Stimulated activated CD8-positive, alpha-beta memory T cell treated with anti-CD3 and anti-CD28 coated beads, Interleukin-7, amount 100 ng/mL, for 24 hours (primary cell): ENCODE measurements around the gene PACC1.
A peak's percentile ranks its signal among the peaks of the same experiment; 100 is the strongest.

ENCODE experiments used
- DNase-seq: peaks from one replicate; pipeline ENCODE4 v3.0.0-alpha.2; 2020; ENCODE audit warnings: low read depth

PACC1 gene

DNA sequence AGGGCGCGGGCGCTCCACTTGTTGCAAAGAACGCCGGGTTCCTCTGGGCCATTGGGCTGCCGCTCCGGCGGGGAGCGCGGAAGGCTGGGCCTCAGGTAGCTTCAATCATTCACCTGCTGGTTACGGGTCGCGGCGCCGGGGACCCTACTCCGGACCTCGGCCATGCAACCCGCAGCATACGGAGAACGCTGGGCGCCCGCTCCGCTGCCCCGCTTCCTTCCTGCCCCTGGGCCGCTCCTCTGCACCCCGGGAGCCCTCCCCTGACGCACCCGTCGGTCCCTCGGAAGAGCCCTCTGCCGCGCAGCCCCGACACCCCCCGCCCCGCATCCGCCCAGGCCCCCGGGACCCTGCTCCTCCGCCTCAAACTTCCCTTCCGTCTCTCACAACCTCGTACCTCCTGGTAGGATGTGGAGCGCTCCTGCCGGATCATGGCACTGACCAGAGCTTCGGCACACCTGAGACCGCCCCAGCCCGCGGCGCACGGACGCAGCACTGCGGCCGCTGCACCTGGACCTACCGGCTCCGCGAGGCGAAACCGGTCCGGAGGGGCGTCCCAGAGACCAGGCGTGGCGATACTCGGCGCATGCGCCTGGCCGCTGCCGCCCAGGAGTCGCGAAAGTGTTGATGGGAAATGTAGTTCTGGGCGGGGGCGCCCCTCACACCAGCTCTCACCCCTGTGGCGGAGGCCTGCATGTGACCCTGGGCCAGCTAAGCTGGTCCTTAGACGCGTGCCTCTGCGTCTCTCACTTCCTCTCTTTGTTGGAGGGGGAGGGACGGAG is at the start of gene PACC1:
PACC1 (minus strand) TSS at position 559 of the 779 bp plus-strand sequence; CDS start at position 430, 129 bp downstream.
- peak; percentile 74 for DNase-seq

DNA sequence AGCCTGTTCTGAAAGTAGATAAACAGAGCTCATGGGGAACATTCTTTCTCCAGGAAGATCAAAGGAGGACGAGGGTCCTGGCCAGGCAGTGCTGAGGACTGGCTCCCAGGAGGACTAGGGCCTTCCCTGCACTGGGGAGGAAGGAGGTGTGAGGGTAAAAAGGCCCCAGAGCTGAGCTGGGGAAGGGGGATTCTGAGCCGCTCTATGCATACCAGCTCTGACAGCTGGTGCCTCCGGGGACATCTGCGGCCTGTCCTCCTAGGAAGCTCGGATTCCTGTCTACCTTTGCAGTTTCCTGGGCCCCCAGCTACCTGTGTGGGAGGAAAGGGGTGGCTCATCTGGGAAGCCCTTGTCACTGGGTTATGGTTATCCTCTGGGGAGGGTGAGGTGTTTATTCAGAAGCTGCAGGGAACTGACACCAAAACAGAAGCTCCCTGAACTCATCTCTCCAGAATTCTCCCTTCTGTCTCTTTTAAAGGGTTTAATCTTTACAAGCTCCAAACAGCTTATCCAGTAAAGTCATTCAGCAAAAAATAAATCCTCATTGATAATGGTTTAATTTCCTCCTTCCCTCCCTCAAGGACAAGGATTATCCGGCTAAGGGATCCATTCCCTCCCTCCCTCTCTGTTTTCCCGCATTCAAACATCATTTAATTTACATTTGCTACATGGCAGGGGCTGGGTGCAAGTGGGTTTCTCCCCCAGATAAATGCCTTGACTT is 49.0 kb upstream of the PACC1 start:
- DNase-seq, result no peak

- DNase-seq, result no peak
Observed at GRCh38 chr1:212461916-212462660, 47.4 kb upstream of the PACC1 start.

DNA sequence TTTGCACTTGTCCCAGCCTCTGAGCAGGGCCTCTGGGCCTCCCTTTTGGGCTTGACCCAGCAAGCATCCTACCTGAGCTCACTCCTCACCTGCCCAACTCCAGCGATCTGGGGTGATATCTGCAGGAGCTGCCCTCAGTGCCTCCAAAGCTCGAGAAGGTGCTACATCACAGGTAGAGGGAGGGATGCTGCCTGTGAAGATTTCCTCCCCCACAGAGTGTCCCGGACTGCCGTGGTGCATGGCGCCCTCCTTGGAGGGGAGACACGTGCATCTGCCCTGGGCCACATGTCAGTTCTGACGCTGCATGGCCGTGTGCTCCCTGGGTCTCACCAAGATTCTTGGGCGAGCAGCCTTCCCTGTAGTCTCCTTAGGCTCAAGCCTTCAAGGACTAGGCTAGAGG is 45.7 kb upstream of the PACC1 start:
- no peak for DNase-seq

DNA sequence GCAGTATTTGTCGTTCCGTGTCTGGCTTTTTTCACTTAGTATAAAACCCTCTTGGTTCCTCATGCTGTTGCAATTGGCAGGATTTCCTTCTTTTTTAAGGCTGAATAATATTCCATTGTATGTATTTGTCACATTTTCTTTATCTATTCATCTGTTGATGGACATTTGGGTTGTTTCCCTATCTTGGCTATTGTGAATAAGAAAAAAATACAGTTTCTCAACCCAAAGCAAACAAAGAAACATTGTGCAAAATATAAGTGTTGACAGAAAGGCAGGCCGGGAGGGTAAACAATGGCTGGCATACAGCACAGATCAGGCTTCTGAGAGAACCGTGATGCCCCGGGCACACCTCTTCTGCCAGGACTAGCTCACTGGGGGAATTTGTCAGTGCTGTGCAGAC is 45.0 kb upstream of the PACC1 start:
- DNase-seq, result no peak

DNA sequence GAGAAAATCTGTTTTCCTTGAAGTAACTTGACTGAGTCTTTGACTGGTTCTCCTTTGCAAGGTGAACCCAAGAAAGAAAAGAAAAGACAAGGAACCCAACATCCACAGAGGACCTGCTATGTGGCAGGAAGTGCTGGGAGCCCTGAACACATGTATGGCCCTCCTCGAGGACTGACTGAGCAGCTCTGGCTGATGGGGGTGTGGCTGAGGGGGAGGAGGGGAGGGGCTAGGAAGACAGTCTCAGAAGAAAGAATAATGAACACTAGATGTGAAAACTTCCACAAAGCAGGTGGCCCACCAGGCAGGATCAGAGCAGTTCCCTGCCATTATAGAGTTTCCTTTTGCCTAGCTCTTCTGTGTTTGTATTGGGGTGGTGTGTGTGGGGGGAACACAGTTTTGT is 44.1 kb upstream of the PACC1 start:
- no peak for DNase-seq

- DNase-seq, result peak; percentile 33
Observed at GRCh38 chr1:212457740-212458338, 43.2 kb upstream of the PACC1 start.

DNA sequence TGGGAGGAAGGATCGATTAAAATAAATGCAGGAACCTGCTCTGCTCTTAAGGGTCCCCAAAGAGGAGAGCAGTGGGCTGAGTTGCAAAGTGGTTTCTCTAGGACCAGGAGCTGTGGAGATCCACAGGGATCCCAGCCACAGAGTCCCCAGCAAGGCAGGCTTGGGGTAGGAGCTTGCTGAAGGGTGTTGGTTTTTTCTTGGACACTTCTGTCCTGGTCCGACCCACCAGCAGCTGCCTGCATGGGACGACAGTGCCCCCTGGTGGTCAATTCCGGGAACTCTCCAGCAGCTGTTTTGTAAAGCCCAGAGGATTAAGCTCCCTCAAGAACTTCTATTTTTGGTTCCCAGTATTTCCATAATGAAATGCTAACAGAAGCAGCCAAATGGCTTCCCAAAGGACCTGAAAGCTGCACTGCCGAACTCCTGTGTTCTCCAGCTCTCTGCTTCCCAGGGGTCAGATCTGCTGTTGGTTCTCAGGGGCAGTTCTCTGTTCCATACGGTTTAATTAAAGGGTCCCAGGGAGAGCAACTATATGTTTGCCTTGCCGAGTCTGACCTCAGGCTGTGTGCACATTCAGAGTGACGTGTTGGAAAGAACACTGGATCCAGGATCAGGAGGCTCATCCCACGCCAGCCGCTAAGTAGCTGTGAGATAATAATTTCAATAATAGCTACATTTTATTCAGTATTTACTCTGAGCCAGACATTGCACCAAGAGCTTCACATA is 41.3 kb upstream of the PACC1 start:
- DNase-seq, result peak; percentile 82

GRCh38 chr1:212455401-212455800 is 40.7 kb upstream of the PACC1 start:
- no peak for DNase-seq

- DNase-seq, result no peak
Observed at GRCh38 chr1:212454741-212455140, 40.1 kb upstream of the PACC1 start.

GRCh38 chr1:212453156-212453857 is 38.6 kb upstream of the PACC1 start:
- DNase-seq, result no peak

- DNase-seq, result no peak
Observed at GRCh38 chr1:212452323-212453155, 37.9 kb upstream of the PACC1 start.

- no peak for DNase-seq
Observed at GRCh38 chr1:212451416-212452322, 37.0 kb upstream of the PACC1 start.

DNA sequence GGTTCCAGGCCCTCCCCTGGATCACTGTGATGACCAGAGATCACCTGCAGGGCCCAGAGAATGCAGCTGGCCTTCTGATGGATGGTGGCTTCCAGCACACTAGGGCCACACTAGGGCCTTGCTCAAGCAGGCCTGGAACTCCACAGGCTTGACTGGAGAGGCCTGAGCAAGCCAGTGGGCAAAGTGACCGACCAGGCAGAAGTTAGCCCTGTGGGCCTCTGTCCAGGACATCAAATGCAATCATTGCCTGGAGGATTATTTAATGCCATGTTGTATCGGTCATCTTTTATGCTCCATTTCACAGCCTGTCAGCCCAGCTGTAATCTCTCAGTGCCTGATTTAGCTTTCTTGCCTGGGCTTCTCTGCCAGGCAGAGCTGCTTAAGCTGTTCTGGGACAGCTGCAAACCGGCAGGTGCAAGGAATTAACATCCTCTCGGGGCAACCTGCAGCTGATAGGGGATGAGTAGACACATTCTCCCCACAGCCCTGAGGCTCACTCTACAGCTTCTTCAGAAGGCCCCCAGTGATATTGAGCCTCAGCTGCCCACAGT is 35.7 kb upstream of the PACC1 start:
- no peak for DNase-seq

- DNase-seq, result no peak
Observed at GRCh38 chr1:212447478-212447877, 32.8 kb upstream of the PACC1 start.

- no peak for DNase-seq
Observed at GRCh38 chr1:212446333-212446732, 31.6 kb upstream of the PACC1 start.

GRCh38 chr1:212442408-212442807 is 27.7 kb upstream of the PACC1 start:
- DNase-seq, result no peak

DNA sequence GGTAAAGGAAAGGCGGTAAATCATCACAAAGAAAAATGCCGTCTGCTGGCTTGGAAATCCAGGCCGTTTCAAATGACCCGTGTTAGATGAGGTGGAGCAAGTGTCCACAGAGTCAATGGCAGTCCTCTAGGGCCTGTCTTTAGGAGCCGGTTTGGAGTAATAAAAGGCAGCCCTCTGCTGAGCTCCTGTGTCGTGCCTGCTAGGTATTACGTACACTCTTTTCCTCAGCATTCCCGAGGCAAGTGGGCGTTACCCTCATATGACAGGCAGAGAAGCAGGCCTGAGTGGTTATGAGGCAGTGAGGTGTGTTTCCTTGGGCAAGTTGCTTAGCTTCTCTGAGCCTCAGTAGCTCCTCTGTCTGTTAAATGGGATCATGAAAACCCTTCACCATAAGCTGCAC is 25.7 kb upstream of the PACC1 start:
- DNase-seq, result no peak

GRCh38 chr1:212438831-212439237 is 24.1 kb upstream of the PACC1 start:
- DNase-seq, result no peak
